GM12801 (cell line): ENCODE data around the gene TANC1.

Source experiments
- CTCF ChIP-seq: IDR thresholded peaks from one replicate; pipeline ENCODE4 v1.5.1; 2011; ENCODE audit warnings: control low read depth; ENCODE audit not compliant: insufficient read length; ENCODE audit errors: extremely low read depth

TANC1 gene

GRCh38 chr2:158989165-158989564 lies 20.7 kb downstream of the TANC1 start:
- TF ChIP-seq CTCF: no peak

- no peak for TF ChIP-seq CTCF
Measured at GRCh38 chr2:158990397-158991214, 22.2 kb downstream of the TANC1 start.

- no peak for TF ChIP-seq CTCF
Measured at GRCh38 chr2:158993030-158993429, 24.6 kb downstream of the TANC1 start.

GRCh38 chr2:158993721-158994587 lies 25.5 kb downstream of the TANC1 start:
- TF ChIP-seq CTCF: no peak

- no peak for TF ChIP-seq CTCF
Measured at GRCh38 chr2:158994920-158995676, 26.7 kb downstream of the TANC1 start.

- TF ChIP-seq CTCF: no peak
Measured at GRCh38 chr2:158995677-158996049, 27.2 kb downstream of the TANC1 start.
